GM06990 (cell line): ENCODE results near the gene KCNJ14.

ENCODE experiments used
- DNase-seq: peaks from one replicate; pipeline ENCODE4 v3.0.0-alpha.2; 2011; ENCODE audit not compliant: insufficient read length; ENCODE audit errors: extremely low read depth
- H3K27me3 ChIP-seq: replicated peaks from 2 replicates; pipeline ENCODE4 v1.6.0; 2011; ENCODE audit warnings: low read length; ENCODE audit not compliant: control insufficient read depth, insufficient read depth
- H3K36me3 ChIP-seq: 2 replicates; pipeline ENCODE4 v1.5.1; 2011; ENCODE audit warnings: low read length; ENCODE audit not compliant: control insufficient read depth, insufficient read depth
- H3K4me3 ChIP-seq: replicated peaks from 2 replicates; pipeline ENCODE4 v1.5.1; 2011; ENCODE audit warnings: low read depth, mild to moderate bottlenecking, control low read depth, low read length
- CTCF ChIP-seq: IDR thresholded peaks from 2 replicates; pipeline ENCODE4 v1.5.1; 2011; ENCODE audit warnings: low read length, control low read depth, mild to moderate bottlenecking, inconsistent platforms; ENCODE audit not compliant: insufficient read depth, poor library complexity, severe bottlenecking

KCNJ14 gene

GRCh38 chr19:48477698-48478338 is 22.4 kb downstream of the KCNJ14 start:
- peaks cover 24% of the 10 kb centered on the region for H3K36me3 ChIP-seq
- DNase-seq = no peak
- H3K27me3 ChIP-seq = no peaks in the 10 kb centered on the region
- no peak overlapping the region for H3K4me3 ChIP-seq
- no peak for TF ChIP-seq CTCF

GRCh38 chr19:48478339-48479256 is 23.2 kb downstream of the KCNJ14 start:
- H3K36me3 ChIP-seq = peaks cover 19% of the 10 kb centered on the region
- H3K4me3 ChIP-seq = no peak overlapping the region
- TF ChIP-seq CTCF = no peak
- DNase-seq = no peak
- no peaks in the 10 kb centered on the region for H3K27me3 ChIP-seq

- peaks cover 17% of the 10 kb centered on the region for H3K36me3 ChIP-seq
Measured at GRCh38 chr19:48479686-48480085, 24.3 kb downstream of the KCNJ14 start.

GRCh38 chr19:48480183-48480557 is 24.8 kb downstream of the KCNJ14 start:
- no peaks in the 10 kb centered on the region for H3K27me3 ChIP-seq
- H3K36me3 ChIP-seq = peaks cover 17% of the 10 kb centered on the region
- no peak overlapping the region for H3K4me3 ChIP-seq
- no peak for TF ChIP-seq CTCF
- DNase-seq = no peak

More at GRCh38 chr19:48479686-48480085, 24.3 kb downstream of the KCNJ14 start:
- no peak for DNase-seq
- Histone ChIP-seq H3K4me3 (no peak overlapping the region), H3K27me3 (no peaks in the 10 kb centered on the region)
- no peak for TF ChIP-seq CTCF

- no peak for DNase-seq
- no peak for TF ChIP-seq CTCF
- no peaks in the 10 kb centered on the region for H3K27me3 ChIP-seq
- H3K4me3 ChIP-seq = no peak overlapping the region
- peaks cover 13% of the 10 kb centered on the region for H3K36me3 ChIP-seq
Measured at GRCh38 chr19:48480558-48481500, 25.5 kb downstream of the KCNJ14 start.
